Kidney epithelial cell (primary cell): ENCODE measurements around the gene APCDD1. TPM values are rescaled to one million over a fixed set of nuclear protein-coding genes. Genes with fewer than 3 reads are reported as not detected.
"Not testable (repeated sequence)": the region's sequence is repeated elsewhere in the genome, so short reads cannot be mapped to it uniquely, and the experiment has no call there.

ENCODE experiments used
- DNase-seq: peaks from one replicate; pipeline ENCODE4 v3.0.0-alpha.2; 2010; ENCODE audit warnings: low read depth
- H3K27me3 ChIP-seq: 2 replicates; pipeline ENCODE4 v1.6.0; 2011; ENCODE audit warnings: low read length; ENCODE audit not compliant: control insufficient read depth, insufficient read depth
- H3K36me3 ChIP-seq: 2 replicates; pipeline ENCODE4 v1.5.1; 2011; ENCODE audit warnings: low read length; ENCODE audit not compliant: control insufficient read depth, insufficient read depth
- H3K4me3 ChIP-seq: 2 replicates; pipeline ENCODE4 v1.5.1; 2011; ENCODE audit warnings: low read depth, mild to moderate bottlenecking, control low read depth, low read length
- CTCF ChIP-seq: IDR thresholded peaks from 2 replicates; pipeline ENCODE4 v1.5.1; 2011; ENCODE audit warnings: mild to moderate bottlenecking, moderate library complexity, low read length, control low read depth, inconsistent platforms; ENCODE audit not compliant: insufficient read depth, poor library complexity, severe bottlenecking
- total RNA-seq: library from RNA; depleted of rRNA; stranded (reverse); fragments of >200 nt; gene quantifications from 2 replicates; pipeline ENCODE4 v1.2.3, GENCODE V29; 2015

APCDD1 gene
- total RNA-seq, 1 donor from 2014 or later, result 0.71 TPM

GRCh38 chr18:10530002-10530401 lies 75.6 kb downstream of the APCDD1 start:
- DNase-seq, result no peak
- Histone ChIP-seq H3K27me3 (no peaks in the 10 kb centered on the region), H3K4me3 (no peak overlapping the region), H3K36me3 (no peaks in the 10 kb centered on the region)
- no peak for TF ChIP-seq CTCF

GRCh38 chr18:10530852-10531251 lies 76.4 kb downstream of the APCDD1 start:
- no peak for TF ChIP-seq CTCF
- H3K27me3 ChIP-seq, result no peaks in the 10 kb centered on the region
- H3K4me3 ChIP-seq, result no peak overlapping the region
- H3K36me3 ChIP-seq, result no peaks in the 10 kb centered on the region
- DNase-seq, result no peak

- Histone ChIP-seq H3K4me3 (no peak overlapping the region), H3K36me3 (no peaks in the 10 kb centered on the region), H3K27me3 (no peaks in the 10 kb centered on the region)
- no peak for TF ChIP-seq CTCF
- DNase-seq, result no peak
Observed at GRCh38 chr18:10533111-10533510, 78.7 kb downstream of the APCDD1 start.

DNA sequence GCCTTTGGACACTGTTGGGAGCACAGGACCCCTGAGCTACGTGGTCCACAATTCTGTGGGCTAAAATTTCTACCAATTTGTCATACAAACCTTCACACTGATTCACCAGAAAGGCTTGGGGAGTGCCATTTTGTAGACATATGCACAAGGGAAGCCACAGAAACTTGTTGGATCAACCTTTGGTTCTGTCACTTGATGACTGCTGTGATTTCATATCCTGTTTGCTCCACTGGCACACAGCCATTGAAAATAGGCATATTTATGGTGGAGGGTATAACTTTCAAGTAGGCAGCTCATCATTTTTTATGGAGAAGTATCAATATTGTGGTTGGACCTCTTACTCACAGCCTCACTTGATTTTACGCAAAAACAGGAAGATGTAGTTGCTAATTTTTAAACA lies 81.8 kb downstream of the APCDD1 start:
- no peak for TF ChIP-seq CTCF
- no peaks in the 10 kb centered on the region for H3K27me3 ChIP-seq
- no peaks in the 10 kb centered on the region for H3K36me3 ChIP-seq
- H3K4me3 ChIP-seq, result no peak overlapping the region
- DNase-seq, result no peak

DNA sequence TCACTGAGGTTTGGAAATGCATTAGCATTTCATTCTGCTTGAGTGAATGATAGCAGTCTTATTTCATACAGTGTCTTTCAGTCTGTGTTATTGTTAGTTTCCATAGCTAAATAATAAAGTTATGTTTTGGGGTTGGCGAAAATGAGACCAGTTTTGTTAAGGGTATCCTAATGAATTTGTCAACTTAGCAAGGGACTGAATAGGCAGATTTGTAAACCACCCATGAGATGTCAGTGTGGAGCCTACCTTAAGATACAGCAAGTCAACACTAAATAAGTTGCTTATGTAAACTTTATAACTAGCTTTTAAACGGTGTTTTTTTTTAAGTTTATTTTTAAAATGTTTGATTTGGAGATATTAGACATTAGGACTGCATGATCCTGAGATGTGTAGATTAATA lies 83.3 kb downstream of the APCDD1 start:
- no peak for DNase-seq
- Histone ChIP-seq H3K36me3 (no peaks in the 10 kb centered on the region), H3K4me3 (no peak overlapping the region), H3K27me3 (no peaks in the 10 kb centered on the region)
- no peak for TF ChIP-seq CTCF

DNA sequence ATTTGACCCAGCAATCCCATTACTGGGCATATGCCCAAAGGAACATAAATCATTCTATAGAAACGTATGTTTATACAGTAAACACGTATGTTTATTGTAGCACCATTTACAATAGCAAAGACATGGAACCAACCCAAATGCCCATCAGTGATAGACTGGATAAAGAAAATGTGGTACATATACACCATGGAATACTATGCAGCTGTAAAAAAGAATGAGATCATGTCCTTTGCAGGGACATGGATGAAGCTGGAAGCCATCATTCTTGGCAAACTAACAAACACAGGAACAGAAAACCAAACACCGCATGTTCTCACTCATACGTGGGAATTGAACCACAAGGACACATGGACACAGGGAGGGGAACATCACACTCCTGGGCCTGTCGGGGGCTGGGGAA lies 84.7 kb downstream of the APCDD1 start:
- H3K27me3 ChIP-seq, H3K36me3 ChIP-seq, DNase-seq, H3K4me3 ChIP-seq: not testable (repeated sequence)

Other genes with a start within 250 kb of the APCDD1 start
- gene NAPG, start 71.4 kb downstream of the APCDD1 start, total RNA-seq, result 29.5 and 36.1 TPM in 2 replicates